ENCODE results near the gene A4GALT. TPM values are rescaled to one million over a fixed set of nuclear protein-coding genes. Genes with fewer than 3 reads are reported as not detected.

The A4GALT gene
- total and polyA plus RNA-seq, 11 donors = 30.7 to 230 (median 67.2) TPM

- peak in 6 of 12 donors; percentile 6 to 28 (median 14) for TF ChIP-seq CTCF (IDR thresholded peaks at IDR 0.05)
- TF ChIP-seq POLR2A (IDR thresholded peaks at IDR 0.05) = no peak
- DNase-seq (peak in 2 of 5 donors; percentile 55 to 61), ATAC-seq (peak; percentile 29 to 75 (median 45))
- intact Hi-C loops (cut with DNase I) = loop anchor here in 3 of 10 donors (5.0 to 10.0 kb wide), 2 partner anchors 37 to 54 kb away; no protein-coding TSS in a partner anchor
- H3K27me3 ChIP-seq = peaks cover 0 to 30% (median 0%) of the 10 kb centered on the region in 9 donors
- 4 to 12% (median 9%) methylated on average over 2 of the region's 2 CpGs for WGBS, 4 donors
- peaks cover 6 to 62% (median 45%) of the 10 kb centered on the region in 12 donors for H3K4me1 ChIP-seq
- H3K9me3 ChIP-seq = no peaks in the 10 kb centered on the region
- peak overlapping the region; percentile 90 to 100 (median 98) for H3K27ac ChIP-seq
- H3K4me3 ChIP-seq = peak overlapping the region; percentile 81 to 100 (median 98)
- peaks cover 0 to 6% (median 0%) of the 10 kb centered on the region in 9 donors for H3K36me3 ChIP-seq
These were observed 1.5 kb downstream of the A4GALT start for GRCh38 chr22:42719133-42719532.

GRCh38 chr22:42717197-42717928 is 3.3 kb downstream of the A4GALT start:
- Histone ChIP-seq H3K9me3 (no peaks in the 10 kb centered on the region), H3K4me3 (peak overlapping the region in 6 of 12 donors; percentile 7 to 26 (median 14)), H3K4me1 (peaks cover 12 to 80% (median 56%) of the 10 kb centered on the region in 12 donors), H3K27ac (peak overlapping the region in 11 of 12 donors; percentile 46 to 100 (median 98)), H3K36me3 (peaks cover 0 to 14% (median 0%) of the 10 kb centered on the region in 9 donors), H3K27me3 (peaks cover 0 to 30% (median 0%) of the 10 kb centered on the region in 9 donors)
- no peak for DNase-seq
- ATAC-seq = peak in 3 of 4 donors; percentile 11 to 27 (median 24)
- intact Hi-C loops (cut with DNase I) = loop anchor here in 3 of 10 donors (5.0 to 10.0 kb wide), 2 partner anchors 35 to 53 kb away; no protein-coding TSS in a partner anchor
- 22 to 32% (median 28%) methylated on average over 8 of the region's 8 CpGs for WGBS, 4 donors
- TF ChIP-seq POLR2A (IDR thresholded peaks at IDR 0.05) (no peak), CTCF (IDR thresholded peaks at IDR 0.05) (no peak)

- ATAC-seq = no peak
- 80 to 92% (median 87%) methylated on average over 5 of the region's 5 CpGs for WGBS, 4 donors
- intact Hi-C loops (cut with DNase I) = loop anchor here in 3 of 10 donors (5.0 to 10.0 kb wide), 2 partner anchors 34 to 52 kb away; no protein-coding TSS in a partner anchor
- H3K36me3 ChIP-seq = peaks cover 0 to 14% (median 0%) of the 10 kb centered on the region in 9 donors
- peaks cover 12 to 86% (median 61%) of the 10 kb centered on the region in 12 donors for H3K4me1 ChIP-seq
- DNase-seq = no peak
- TF ChIP-seq CTCF (IDR thresholded peaks at IDR 0.05) = no peak
- no peak for TF ChIP-seq POLR2A (IDR thresholded peaks at IDR 0.05)
- peak overlapping the region in 2 of 12 donors; percentile 16 to 17 for H3K4me3 ChIP-seq
- H3K9me3 ChIP-seq = no peaks in the 10 kb centered on the region
- peaks cover 0 to 28% (median 0%) of the 10 kb centered on the region in 9 donors for H3K27me3 ChIP-seq
- H3K27ac ChIP-seq = peak overlapping the region in 11 of 12 donors; percentile 46 to 100 (median 98)
These were observed 4.0 kb downstream of the A4GALT start for GRCh38 chr22:42716649-42717127.

GRCh38 chr22:42716221-42716620 is 4.4 kb downstream of the A4GALT start:
- Histone ChIP-seq H3K4me1 (peaks cover 12 to 86% (median 65%) of the 10 kb centered on the region in 12 donors), H3K4me3 (no peak overlapping the region), H3K36me3 (peaks cover 0 to 14% (median 0%) of the 10 kb centered on the region in 9 donors), H3K27ac (peak overlapping the region in 11 of 12 donors; percentile 46 to 100 (median 98)), H3K9me3 (peaks cover 0 to under 1% (median 0%) of the 10 kb centered on the region in 12 donors), H3K27me3 (peaks cover 0 to 24% (median 0%) of the 10 kb centered on the region in 9 donors)
- intact Hi-C loops (cut with DNase I) = loop anchor here in 3 of 10 donors (5.0 to 10.0 kb wide), 2 partner anchors 34 to 51 kb away; no protein-coding TSS in a partner anchor
- 61 to 77% (median 69%) methylated on average over 5 to 6 of the region's 6 CpGs for WGBS, 4 donors
- TF ChIP-seq CTCF (IDR thresholded peaks at IDR 0.05) = no peak
- TF ChIP-seq POLR2A (IDR thresholded peaks at IDR 0.05) = no peak
- DNase-seq (no peak), ATAC-seq (peak in 2 of 4 donors; percentile 8 to 40)

Data from heart left ventricle (tissue), 16 donors.